ENCODE results near the gene RPRD1B. TPM values are rescaled to one million over a fixed set of nuclear protein-coding genes. Genes with fewer than 3 reads are reported as not detected.
"Not testable (repeated sequence)": the region's sequence is repeated elsewhere in the genome, so short reads cannot be mapped to it uniquely, and the experiment has no call there.

The RPRD1B gene
- total RNA-seq, 1 donor from 2014 or later = 17.5 TPM

DNA sequence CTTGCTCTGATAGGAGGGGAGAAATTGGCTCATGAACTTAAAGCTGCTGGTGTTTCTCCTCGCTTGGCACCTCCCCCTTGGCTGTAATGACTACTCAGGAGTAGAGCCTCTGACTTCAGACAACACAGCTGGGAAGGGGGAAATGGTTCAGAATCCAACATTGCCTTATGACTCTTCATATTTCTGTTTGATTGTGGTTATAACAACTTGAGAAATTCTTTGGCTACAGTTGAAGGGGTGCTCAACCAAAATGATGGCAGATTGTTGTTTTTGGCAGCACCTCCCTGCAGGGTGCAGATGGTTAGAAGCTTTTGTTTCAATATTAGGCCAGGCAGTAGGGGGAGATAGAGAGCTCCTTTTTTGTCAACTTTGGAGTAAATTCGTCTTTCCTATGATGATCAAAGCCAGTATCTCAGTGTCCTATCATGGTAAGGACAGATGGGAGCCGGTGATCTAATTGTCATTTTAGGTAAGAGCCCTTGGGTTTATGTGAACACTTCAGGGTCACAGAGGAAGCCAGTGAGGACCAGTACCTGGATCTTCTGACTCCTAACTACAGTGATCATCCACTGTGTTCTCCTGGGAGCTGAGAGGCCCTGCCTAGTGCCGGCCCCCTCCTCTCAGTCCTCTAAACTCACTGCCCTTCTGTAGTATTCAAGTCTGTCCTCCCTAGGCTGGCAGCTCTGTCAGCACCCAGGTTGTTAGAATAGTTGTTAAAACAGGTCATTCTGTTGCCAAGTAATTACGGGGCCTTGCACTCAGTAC, 39.9 kb downstream of the RPRD1B start:
- DNase-seq (ENCODE audit: low read depth in 2 of 2) = peak; percentile 72 to 91

DNA sequence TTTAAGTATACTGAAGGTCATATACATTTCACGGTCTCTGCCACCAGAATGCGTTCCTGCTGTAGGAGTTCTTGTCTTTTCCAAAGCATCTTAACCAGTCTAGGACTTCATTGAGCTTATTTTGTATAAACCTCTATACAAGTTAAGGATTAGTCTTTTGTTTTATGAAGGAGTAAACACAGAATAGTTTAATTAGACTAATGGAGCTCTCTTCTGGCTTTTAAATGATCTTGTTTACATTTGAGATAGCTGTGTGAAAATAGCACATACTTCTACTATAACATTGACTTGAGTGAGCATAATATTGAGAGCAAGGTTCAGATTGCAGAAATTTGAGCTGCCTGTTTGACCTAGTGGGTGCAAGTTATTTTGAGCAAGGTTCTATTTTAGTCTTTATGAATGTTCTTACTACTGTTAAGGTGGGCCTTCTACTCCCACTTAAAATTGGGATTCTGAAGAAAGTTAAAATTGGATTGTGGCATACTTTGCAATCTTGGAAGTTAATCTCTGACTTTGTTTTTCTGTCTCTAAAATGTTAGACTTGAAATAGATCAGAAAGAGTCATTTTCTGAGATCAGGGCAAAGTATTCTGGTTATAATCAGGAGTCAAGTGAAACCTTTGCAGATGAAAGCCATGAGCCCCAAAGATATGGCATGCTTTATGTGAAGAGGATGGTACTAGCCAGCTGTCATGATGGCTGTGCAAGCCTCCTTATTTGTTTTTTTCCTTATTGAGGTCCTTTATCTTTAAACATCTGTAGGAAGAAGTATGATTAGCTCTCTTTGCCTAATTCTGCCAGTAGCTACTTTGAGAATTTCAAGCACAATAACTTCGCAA, 41.8 kb downstream of the RPRD1B start:
- DNase-seq (ENCODE audit: low read depth in 2 of 2) = no peak

DNA sequence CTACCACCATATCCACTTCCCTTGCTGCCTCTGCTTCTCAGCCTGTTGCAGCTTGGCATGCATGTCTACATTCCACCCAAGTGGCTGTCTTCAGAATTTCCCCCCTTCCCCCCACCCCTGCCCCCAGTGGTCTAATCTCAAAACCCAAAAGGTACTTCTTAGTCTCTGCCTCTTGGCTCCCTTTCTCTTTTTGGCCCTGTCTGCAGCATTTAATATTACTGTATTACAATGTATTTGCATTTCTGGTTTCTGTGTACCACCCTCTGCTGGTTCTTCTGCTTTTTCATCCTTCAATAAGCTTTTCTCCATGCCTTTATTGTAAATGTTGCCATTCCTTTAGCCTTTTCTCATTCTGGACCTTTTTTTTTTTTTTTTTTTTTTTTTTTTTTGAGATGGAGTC, 43.0 kb downstream of the RPRD1B start:
- DNase-seq (ENCODE audit: low read depth in 2 of 2) = no peak

DNA sequence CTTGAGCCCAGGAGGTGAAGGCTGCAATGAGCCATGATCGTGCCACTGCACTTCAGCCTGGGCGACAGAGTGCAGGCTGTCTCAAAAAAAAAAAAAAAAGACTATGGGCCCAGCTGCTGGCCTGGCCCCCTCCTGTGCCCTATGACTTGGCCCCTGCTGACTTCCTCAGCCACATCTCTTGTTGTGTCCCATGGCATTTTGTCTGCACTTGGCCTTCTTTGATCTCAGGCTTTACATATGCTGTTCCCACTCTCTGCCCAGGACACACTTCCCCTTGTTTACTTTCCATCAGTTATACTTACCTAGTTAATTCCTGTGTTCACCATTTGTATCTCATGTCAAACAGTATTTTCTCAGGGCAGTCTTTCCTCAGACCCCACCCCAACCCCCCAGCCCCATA, 44.5 kb downstream of the RPRD1B start:
- DNase-seq (ENCODE audit: low read depth in 2 of 2) = no peak

DNA sequence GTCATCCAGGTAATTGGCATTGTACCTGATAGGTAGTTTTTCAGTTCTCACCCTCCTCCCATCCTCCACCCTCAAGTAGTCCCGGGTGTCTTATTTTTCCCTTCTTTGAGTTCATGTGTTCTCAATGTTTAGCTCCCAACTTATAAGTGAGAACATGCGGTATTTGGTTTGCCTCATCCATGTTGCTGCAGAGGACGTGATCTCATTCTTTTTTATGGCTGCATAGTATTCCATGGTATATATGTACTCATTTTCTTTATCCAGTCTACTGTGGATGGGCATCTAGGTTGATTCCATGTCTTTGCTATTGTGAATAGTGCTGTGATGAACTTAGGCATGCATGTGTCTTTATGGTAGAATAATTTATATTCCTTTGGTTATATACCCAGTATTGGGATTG, 45.8 kb downstream of the RPRD1B start:
- no peak for DNase-seq (ENCODE audit: low read depth in 2 of 2)

DNA sequence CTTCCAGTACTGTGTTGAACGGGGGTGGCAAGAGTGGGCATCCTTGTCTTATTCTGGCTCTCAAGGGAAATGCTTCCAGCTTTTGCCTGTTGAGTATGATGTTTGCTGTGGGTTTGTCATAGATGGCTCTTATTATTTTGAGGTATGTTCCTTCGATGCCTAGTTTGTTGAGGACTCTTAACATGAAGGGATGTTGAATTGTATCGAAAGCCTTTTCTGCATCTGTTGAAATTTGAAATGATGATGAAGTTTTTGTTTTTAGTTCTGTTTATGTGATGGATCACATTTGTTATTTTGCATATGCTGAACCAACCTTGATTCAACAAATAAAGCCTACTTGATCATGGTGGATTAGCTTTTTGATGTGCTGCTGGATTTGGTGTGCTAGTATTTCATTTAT, 48.0 kb downstream of the RPRD1B start:
- no peak for DNase-seq (ENCODE audit: low read depth in 2 of 2)

DNA sequence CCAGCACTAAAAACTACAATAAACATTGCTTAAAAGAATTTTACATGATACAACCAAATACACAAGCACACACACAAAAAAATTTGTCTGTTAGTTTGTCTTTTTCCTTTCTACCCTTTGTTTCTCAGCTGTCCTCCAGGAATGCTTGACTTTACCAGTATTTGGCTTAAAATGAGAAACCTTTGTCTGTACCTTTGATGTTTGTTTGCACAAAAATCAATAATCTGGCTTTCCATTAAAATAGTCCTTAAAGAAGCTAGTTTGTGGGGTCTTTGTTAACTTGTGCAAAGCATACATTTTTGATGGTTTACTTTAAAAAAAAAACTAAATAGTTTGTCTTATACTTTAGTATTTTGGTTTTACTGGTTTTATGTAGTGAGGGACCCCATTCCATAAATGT, 49.3 kb downstream of the RPRD1B start:
- DNase-seq (ENCODE audit: low read depth in 2 of 2) = no peak

DNA sequence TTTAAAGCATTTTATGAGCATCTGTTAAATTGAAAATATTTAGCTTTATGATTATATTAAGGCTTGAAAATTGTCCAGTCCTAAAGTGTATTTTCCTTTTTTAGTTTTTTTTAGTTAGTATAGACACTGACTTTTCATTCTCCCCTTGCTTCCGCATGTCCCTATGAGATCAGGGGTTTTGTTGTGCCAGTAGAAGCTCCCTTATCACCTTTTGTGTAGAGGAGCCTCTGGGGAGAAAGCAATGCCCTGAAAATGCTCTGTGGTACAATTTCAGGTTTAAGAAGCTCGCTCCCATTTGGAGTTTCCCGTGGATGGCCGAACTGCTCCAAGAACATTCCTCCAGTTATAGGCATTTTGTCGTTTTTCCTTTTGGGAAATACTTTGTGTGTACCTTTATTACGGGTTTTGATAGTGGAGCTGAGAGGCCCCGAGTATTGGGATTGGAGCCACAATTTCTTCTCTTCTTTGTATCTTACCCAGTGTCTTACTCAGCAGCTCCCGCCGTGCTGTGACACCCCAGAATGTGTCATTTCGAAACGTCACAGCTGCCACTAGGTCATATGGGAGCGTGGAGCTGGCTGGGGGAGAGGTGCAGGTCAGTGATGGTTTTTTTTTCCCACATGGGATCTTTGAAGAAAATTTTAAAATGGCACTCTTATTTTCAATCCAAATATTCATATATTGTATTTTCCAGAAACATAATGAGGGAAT, 49.9 kb downstream of the RPRD1B start:
- DNase-seq (ENCODE audit: low read depth in 2 of 2) = peak in 1 of 2 donors; percentile 36

DNA sequence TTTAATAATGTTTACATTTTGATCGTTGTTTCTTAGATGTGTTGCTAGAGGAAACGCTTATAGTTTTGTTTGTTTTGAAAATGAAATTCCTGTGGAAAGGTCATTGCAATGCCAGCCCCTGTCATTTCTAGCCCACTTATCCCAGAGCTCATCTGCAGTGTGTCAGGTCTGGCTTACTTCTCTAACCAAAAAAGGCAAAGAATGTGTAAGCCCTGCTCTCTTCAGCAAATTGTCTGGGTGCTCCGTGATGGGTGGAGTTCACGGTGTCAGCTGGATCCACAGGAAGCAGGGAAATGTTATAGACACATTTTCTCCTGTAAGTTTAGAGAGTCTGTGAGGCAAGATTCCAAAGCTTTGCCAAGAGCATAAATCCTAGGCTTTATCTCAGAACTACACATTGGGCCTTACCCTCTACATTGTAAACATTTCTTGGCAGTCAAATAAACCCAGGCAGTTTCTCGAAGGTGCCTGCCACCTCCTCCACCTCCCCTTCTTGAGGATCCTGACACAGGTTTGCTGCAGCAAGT, 50.9 kb downstream of the RPRD1B start:
- DNase-seq (ENCODE audit: low read depth in 2 of 2) = peak; percentile 67 to 77

DNA sequence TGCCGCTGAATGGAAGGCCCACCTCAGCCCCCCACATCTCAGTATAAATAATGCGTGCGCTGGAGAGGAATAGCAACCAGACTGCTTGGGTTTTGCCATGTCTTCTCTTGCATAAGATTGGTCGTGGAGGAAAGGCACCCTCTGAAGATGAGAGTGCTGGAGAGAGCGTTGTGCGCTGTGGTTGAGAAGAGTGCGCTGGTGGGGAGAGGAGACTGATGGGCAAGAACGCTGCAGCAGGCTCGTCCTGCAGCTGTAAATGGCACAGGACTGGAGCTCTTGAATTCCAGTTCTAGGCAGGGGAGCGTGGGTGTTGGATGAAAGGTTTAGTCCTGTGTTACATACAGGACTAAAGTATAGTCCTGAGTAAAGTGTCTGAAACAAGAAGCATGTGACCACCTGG, 51.5 kb downstream of the RPRD1B start:
- DNase-seq (ENCODE audit: low read depth in 2 of 2) = no peak

DNA sequence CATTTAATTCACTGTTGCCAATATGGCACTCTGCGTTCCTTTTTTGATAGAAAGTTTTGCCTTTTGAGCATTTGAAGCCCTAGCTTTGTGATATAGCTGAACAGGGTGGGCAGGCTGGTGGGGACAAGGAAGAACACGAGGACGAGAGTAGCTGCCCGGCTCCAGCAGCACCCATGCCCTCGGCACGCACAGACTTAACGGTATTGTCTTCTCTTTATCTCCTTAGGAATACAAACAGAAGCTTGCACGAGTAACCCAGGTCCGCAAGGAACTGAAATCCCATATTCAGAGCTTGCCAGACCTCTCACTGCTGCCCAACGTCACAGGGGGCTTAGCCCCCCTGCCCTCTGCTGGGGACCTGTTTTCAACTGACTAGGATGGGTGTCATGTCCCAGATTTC, 56.0 kb downstream of the RPRD1B start:
- DNase-seq (ENCODE audit: low read depth in 2 of 2) = no peak

DNA sequence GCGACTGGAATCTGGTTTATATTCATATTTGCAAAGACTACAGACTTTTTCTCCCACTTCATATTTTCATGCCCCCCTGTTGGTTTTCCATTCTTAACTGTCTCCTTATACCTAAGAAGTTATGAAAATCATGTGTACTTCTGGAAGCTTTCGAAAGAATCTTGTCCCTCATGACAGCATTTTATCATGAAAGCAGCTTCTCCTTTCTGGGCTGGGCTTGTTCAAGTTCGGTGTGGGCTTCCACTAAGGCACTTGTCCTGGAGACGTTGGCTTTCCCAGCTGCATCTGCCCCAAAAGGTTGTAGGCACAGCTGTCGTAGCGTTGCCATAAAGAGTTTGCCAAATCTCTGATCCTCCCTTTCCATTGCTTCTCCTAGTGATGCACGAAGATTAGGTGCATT, 56.5 kb downstream of the RPRD1B start:
- no peak for DNase-seq (ENCODE audit: low read depth in 2 of 2)

DNA sequence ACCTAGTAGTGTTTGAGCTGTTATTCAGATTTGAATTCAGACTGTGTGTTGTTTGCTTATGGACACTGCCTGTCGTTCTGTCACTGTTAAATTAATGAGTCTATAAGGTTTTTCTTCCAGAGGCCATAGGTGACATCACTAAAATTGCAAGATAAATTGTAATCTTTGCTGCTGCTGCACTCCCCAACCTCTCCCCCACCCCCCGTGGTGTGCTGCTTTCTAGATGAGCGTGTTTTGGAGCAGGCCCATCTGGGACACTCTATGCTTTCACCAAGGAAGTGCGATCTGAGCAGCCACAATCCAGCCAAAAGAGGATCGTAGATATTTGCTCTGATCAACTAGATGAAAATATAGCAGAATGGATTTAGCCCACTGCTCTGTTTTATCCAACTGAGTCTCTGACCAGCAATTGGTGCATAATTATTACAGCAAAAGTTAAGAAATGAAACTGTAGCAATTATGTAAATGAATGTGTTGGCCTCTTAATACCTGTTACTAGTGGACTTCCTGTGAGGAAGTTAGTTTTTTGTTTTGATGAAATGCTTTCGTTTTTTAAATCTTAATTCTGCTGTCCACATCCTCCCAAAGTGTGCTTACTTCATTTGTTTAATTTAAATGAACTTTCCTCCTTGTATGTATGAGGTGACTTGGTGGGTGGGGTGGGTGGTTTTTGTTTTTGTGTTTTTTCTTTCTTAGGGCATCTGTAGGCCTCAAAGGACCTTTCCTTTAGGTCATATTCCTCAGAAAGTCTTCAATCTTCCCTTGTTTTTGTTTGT, 58.1 kb downstream of the RPRD1B start:
- DNase-seq (ENCODE audit: low read depth in 2 of 2) = peak in 1 of 2 donors; percentile 23

DNA sequence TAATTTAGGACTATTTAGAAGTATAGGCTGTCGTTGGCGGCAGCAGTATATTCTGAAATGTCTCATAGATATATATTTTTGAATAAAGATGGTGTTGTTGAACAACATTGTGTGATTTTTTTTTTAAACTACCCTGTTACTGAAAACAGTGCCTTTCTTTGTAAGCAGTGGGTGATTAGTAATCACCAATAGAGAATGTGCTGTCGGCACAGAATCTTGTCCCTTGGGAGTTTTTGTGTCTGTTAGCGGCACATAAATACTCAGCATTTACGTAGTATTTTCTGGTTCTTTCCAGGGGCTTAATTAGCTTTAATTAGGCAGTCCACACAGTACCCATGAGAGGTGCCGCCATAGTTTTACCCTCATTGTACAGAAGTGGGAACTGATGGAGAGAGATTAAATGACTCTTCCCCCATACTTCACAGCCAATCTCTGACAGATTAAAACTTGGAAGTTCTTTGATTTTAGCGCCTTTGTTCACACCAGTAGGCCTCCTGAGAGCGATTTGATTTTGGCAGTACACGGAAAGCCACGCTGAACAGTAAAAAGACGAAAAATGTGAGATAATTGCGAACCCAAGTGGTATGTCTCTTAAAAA, 58.8 kb downstream of the RPRD1B start:
- DNase-seq (ENCODE audit: low read depth in 2 of 2) = no peak

DNA sequence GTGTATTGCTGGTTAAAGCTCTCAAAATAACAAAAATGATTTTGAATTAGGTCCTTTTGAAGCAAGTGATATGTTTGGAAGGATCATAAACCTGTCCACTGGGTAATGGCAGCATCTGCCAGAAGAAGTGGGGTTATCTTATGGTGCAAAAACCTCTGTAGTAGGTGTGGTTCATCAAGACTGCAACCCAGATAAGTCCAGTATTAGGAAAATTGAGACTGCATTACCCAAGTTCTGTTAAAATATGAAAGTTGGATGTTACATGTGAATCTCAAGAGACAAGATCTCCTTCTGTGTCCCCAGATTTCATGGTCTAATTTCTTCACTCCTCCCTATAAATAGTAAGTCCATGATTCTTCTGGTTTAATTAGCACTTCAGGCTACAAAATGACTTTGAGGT, 59.4 kb downstream of the RPRD1B start:
- no peak for DNase-seq (ENCODE audit: low read depth in 2 of 2)

DNA sequence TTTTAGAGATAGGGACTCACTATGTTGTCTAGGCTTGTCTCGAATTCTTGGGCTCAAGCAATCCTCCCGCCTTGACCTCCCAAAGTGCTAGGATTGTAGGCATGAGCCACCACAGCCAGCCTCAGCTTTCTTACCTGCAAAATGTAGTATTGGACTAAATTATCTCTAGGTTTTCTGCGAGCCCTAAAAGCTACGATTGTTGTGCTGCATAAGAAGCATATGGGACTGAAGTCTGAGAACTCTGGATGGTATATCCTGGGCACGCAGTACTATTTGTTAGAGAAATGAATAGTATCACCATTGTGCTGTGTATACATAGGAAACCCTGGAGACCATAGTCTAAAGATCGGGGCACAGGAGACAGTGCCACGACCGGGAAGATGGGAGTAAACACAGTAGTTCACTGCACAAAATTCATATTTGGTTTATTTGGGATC, 60.1 kb downstream of the RPRD1B start:
- no peak for DNase-seq (ENCODE audit: low read depth in 2 of 2)

DNA sequence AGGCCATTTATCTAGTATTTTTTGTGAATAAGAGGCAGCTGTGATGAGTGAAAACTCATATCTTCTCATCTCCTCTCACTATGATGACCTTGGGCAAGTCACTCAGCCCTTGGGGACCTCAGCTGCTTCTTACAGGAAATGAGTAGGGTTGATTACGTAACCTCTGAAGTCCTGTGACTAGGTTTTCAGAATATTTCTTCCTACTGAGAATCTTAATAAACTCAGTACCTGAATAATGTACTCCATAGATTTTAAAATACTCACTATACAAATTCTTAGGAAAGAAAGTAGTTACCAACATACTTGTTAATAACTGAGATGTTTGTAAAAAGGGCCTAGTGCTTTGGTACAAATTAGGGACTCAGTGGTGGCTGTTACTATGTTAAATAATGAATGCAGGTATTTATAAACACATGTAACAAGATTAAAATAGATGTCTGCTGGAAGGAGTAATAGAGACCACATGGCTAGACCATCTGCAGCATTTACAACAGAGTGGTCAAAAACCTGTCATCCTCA, 60.9 kb downstream of the RPRD1B start:
- peak in 1 of 2 donors; percentile 88 for DNase-seq (ENCODE audit: low read depth in 2 of 2)

DNA sequence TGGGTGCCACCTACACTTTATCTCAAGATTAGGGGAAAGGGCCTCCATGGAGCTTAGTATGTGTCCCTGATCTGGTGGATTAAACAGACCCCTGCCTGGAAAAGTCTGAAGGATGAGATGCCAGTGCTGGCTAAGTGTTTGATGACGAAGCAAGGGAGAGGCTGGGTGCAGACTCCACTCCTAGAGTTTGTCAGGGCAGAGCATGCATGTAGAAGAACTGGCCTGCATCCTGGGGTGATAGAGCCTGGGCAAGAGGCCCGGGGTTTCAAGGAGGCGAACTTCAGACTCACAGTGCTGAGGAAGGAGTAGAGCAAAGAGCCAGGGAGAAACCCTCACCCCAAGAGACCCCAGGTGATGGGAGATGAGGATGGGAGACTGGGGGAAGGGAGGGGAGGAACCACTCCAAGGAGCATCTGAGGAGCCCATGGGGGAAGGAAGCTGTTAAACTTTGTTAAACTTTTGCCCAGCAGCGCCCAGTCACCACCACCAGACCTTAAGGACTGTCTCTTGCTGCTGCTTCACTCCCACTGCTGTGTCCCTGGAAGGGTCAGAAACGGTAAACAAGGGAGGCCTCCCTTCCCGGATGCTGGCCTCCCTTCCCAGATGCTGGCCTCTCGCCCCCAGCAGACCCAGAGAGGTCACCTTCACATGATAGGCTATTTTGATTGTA, 61.6 kb downstream of the RPRD1B start:
- no peak for DNase-seq (ENCODE audit: low read depth in 2 of 2)

DNA sequence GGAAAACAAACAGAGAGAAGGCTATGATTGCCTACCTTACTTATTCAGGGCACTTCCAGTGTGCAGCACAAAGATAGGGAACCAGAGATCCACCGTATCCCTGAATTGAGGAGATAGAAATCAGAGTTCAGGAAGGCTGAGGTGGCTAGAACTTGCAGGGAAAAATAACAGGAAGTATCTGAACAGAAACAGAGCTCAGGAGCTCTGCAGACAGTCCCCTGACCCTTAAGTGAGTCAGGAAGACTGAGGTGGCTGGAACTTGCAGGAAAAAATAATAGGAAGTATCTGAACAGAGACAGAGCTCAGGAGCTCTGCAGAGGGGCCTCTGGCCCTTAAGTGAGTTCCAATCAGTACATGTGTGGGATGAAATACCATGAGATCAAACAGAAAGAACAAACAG, 65.4 kb downstream of the RPRD1B start:
- peak in 1 of 2 donors; percentile 85 for DNase-seq (ENCODE audit: low read depth in 2 of 2)

DNA sequence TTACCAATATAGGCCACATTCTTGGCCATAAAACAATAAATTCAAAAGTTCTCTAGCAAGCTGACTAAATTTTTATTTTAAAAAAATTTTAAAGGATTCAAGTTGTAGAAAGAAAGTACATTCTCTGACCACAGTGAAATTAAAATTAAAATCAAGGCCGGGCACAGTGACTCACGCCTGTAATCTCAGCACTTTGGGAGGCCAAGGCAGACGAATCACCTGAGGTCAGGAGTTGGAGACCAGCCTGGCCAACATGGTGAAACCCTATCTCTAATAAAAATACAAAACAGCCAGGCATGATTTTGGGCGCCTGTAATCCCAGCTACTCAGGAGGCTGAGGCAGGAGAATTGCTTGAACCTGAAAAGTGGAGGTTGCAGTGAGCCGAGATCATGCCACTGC, 68.7 kb downstream of the RPRD1B start:
- not testable (repeated sequence) for DNase-seq (ENCODE audit: low read depth in 2 of 2)
